ENCODE data around the gene PARK7.

PARK7 gene

GRCh38 chr1:7932524-7933138 is 28.9 kb upstream of the PARK7 start:
- H3K27ac ChIP-seq (ENCODE audit: low read length) = no peak overlapping the region
- no peak for ATAC-seq (ENCODE audit: insufficient read depth, low read depth)

GRCh38 chr1:7938070-7938469 is 23.4 kb upstream of the PARK7 start:
- no peak overlapping the region for H3K4me3 ChIP-seq (ENCODE audit: low read depth in 1 of 2, low read length in 2 of 2)
- no peak overlapping the region for H3K27ac ChIP-seq (ENCODE audit: low read length)
- DNase-seq (no peak), ATAC-seq (ENCODE audit: insufficient read depth, low read depth) (no peak)
- H2AFZ ChIP-seq (ENCODE audit: low read depth, low read length) = no peak overlapping the region
- H3K27me3 ChIP-seq (ENCODE audit: insufficient read depth, low read length, poor library complexity) = peaks cover 32% of the 10 kb centered on the region
- no peaks in the 10 kb centered on the region for H3K4me1 ChIP-seq (ENCODE audit: insufficient read depth, low read length)
- H4K20me1 ChIP-seq (ENCODE audit: insufficient read depth, low read length) = no peaks in the 10 kb centered on the region
- TF ChIP-seq, protein P1, sequence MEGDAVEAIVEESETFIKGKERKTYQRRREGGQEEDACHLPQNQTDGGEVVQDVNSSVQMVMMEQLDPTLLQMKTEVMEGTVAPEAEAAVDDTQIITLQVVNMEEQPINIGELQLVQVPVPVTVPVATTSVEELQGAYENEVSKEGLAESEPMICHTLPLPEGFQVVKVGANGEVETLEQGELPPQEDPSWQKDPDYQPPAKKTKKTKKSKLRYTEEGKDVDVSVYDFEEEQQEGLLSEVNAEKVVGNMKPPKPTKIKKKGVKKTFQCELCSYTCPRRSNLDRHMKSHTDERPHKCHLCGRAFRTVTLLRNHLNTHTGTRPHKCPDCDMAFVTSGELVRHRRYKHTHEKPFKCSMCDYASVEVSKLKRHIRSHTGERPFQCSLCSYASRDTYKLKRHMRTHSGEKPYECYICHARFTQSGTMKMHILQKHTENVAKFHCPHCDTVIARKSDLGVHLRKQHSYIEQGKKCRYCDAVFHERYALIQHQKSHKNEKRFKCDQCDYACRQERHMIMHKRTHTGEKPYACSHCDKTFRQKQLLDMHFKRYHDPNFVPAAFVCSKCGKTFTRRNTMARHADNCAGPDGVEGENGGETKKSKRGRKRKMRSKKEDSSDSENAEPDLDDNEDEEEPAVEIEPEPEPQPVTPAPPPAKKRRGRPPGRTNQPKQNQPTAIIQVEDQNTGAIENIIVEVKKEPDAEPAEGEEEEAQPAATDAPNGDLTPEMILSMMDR (IDR thresholded peaks at IDR 0.05; ENCODE audit: borderline replicate concordance, extremely low read depth, low read length, poor library complexity, severe bottlenecking) = no peak
- no peak for TF ChIP-seq EZH2 (IDR thresholded peaks at IDR 0.05; ENCODE audit: borderline replicate concordance, low read depth, low read length, severe bottlenecking)
- no peaks in the 10 kb centered on the region for H3K9me3 ChIP-seq (ENCODE audit: insufficient read depth, low read length, severe bottlenecking)
- no peaks in the 10 kb centered on the region for H3K79me2 ChIP-seq (ENCODE audit: insufficient read depth, low read length)
- no peak overlapping the region for H3K4me2 ChIP-seq (ENCODE audit: insufficient read depth, low read length)
- H3K9ac ChIP-seq (ENCODE audit: low read depth, low read length) = no peak overlapping the region
- no peaks in the 10 kb centered on the region for H3K36me3 ChIP-seq (ENCODE audit: insufficient read depth, low read length)

More at GRCh38 chr1:7932524-7933138, 28.9 kb upstream of the PARK7 start:
- H3K4me3 ChIP-seq (ENCODE audit: low read depth in 1 of 2, low read length in 2 of 2) = no peak overlapping the region
- H3K9me3 ChIP-seq (ENCODE audit: insufficient read depth, low read length, severe bottlenecking) = no peaks in the 10 kb centered on the region
- no peaks in the 10 kb centered on the region for H3K4me1 ChIP-seq (ENCODE audit: insufficient read depth, low read length)
- no peak for DNase-seq
- H4K20me1 ChIP-seq (ENCODE audit: insufficient read depth, low read length) = no peaks in the 10 kb centered on the region
- no peaks in the 10 kb centered on the region for H3K27me3 ChIP-seq (ENCODE audit: insufficient read depth, low read length, poor library complexity)
- H3K4me2 ChIP-seq (ENCODE audit: insufficient read depth, low read length) = no peak overlapping the region
- no peaks in the 10 kb centered on the region for H3K79me2 ChIP-seq (ENCODE audit: insufficient read depth, low read length)
- H3K36me3 ChIP-seq (ENCODE audit: insufficient read depth, low read length) = no peaks in the 10 kb centered on the region
- no peak overlapping the region for H3K9ac ChIP-seq (ENCODE audit: low read depth, low read length)
- no peak overlapping the region for H2AFZ ChIP-seq (ENCODE audit: low read depth, low read length)
- no peak for TF ChIP-seq EZH2 (IDR thresholded peaks at IDR 0.05; ENCODE audit: borderline replicate concordance, low read depth, low read length, severe bottlenecking)
- TF ChIP-seq, protein P1 (IDR thresholded peaks at IDR 0.05; ENCODE audit: borderline replicate concordance, extremely low read depth, low read length, poor library complexity, severe bottlenecking) = no peak

DNA sequence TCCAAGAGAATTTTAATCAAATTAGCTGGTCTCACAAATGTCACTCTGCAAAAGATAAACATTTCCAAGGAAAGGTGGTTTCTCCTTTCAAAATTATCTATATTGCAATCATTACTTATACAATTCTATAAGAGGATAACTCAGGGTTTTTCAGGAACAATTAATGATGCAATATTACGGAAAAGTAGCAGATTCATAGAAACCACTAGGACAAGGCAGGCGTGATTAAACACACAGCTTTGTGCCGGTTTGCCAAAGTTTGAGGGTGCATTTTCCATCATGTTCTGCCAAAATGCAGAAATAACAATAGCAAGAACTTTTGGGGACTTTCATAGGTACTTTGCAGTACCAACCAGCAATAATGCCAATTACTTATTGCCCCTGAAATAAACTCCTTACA is 21.5 kb upstream of the PARK7 start:
- Histone ChIP-seq H4K20me1 (ENCODE audit: insufficient read depth, low read length) (no peaks in the 10 kb centered on the region), H3K27me3 (ENCODE audit: insufficient read depth, low read length, poor library complexity) (peaks cover 36% of the 10 kb centered on the region), H3K79me2 (ENCODE audit: insufficient read depth, low read length) (no peaks in the 10 kb centered on the region), H2AFZ (ENCODE audit: low read depth, low read length) (no peak overlapping the region), H3K4me1 (ENCODE audit: insufficient read depth, low read length) (no peaks in the 10 kb centered on the region), H3K4me2 (ENCODE audit: insufficient read depth, low read length) (no peak overlapping the region), H3K4me3 (ENCODE audit: low read depth in 1 of 2, low read length in 2 of 2) (no peak overlapping the region), H3K9ac (ENCODE audit: low read depth, low read length) (no peak overlapping the region), H3K27ac (ENCODE audit: low read length) (no peak overlapping the region), H3K9me3 (ENCODE audit: insufficient read depth, low read length, severe bottlenecking) (no peaks in the 10 kb centered on the region), H3K36me3 (ENCODE audit: insufficient read depth, low read length) (no peaks in the 10 kb centered on the region)
- TF ChIP-seq EZH2 (IDR thresholded peaks at IDR 0.05; ENCODE audit: borderline replicate concordance, low read depth, low read length, severe bottlenecking) = no peak
- TF ChIP-seq, protein P1 (IDR thresholded peaks at IDR 0.05; ENCODE audit: borderline replicate concordance, extremely low read depth, low read length, poor library complexity, severe bottlenecking) = no peak
- DNase-seq (no peak), ATAC-seq (ENCODE audit: insufficient read depth, low read depth) (no peak)
